ENCODE measurements around the gene TPI1. TPM values are rescaled to one million over a fixed set of nuclear protein-coding genes. Genes with fewer than 3 reads are reported as not detected.

TPI1 gene
- total RNA-seq, 4 donors from 2014 or later: 189 to 346 (median 282) TPM

GRCh38 chr12:6828781-6829535 lies 38.4 kb upstream of the TPI1 start:
- H3K27ac ChIP-seq: peak overlapping the region; percentile 73 to 95 (median 86)
- peak in 1 of 2 donors; percentile 34 for TF ChIP-seq EP300 (IDR thresholded peaks at IDR 0.05)
- TF ChIP-seq POLR2A (IDR thresholded peaks at IDR 0.05): peak in 1 of 2 donors; percentile 24
- no peak for TF ChIP-seq CTCF (IDR thresholded peaks at IDR 0.05)
- H3K4me1 ChIP-seq: peaks cover 0 to 42% (median 7%) of the 10 kb centered on the region in 4 donors
- H3K9me3 ChIP-seq: no peaks in the 10 kb centered on the region
- peak overlapping the region; percentile 57 to 92 (median 75) for H3K4me3 ChIP-seq
- DNase-seq (ENCODE audit: low spot score in 2 of 2): no peak
- WGBS, 2 donors: 0 to 1% methylated on average over 37 to 46 of the region's 71 CpGs
- H3K36me3 ChIP-seq: peaks cover 0 to 39% (median 0%) of the 10 kb centered on the region in 3 donors
- peaks cover 0 to 10% of the 10 kb centered on the region in 2 donors for H3K27me3 ChIP-seq

GRCh38 chr12:6829536-6830220 lies 37.7 kb upstream of the TPI1 start:
- H3K27ac ChIP-seq: peak overlapping the region; percentile 73 to 95 (median 86)
- peak overlapping the region; percentile 57 to 92 (median 75) for H3K4me3 ChIP-seq
- 40 to 52% methylated on average over 19 of the region's 19 CpGs for WGBS, 2 donors
- peaks cover 0 to 6% of the 10 kb centered on the region in 2 donors for H3K27me3 ChIP-seq
- TF ChIP-seq POLR2A (IDR thresholded peaks at IDR 0.05): no peak
- peaks cover 0 to 42% (median 7%) of the 10 kb centered on the region in 4 donors for H3K4me1 ChIP-seq
- no peak for DNase-seq (ENCODE audit: low spot score in 2 of 2)
- no peaks in the 10 kb centered on the region for H3K9me3 ChIP-seq
- H3K36me3 ChIP-seq: peaks cover 0 to 46% (median 0%) of the 10 kb centered on the region in 3 donors

GRCh38 chr12:6830286-6830890 lies 36.9 kb upstream of the TPI1 start:
- peak overlapping the region in 2 of 4 donors; percentile 90 to 95 for H3K27ac ChIP-seq
- peaks cover 0 to 37% (median 6%) of the 10 kb centered on the region in 4 donors for H3K4me1 ChIP-seq

GRCh38 chr12:6830999-6831398 lies 36.3 kb upstream of the TPI1 start:
- no peak for DNase-seq (ENCODE audit: low spot score in 2 of 2)

More at GRCh38 chr12:6830286-6830890, 36.9 kb upstream of the TPI1 start:
- Histone ChIP-seq H3K27me3 (peaks cover 0 to under 1% of the 10 kb centered on the region in 2 donors), H3K36me3 (peaks cover 0 to 50% (median 0%) of the 10 kb centered on the region in 3 donors), H3K9me3 (no peaks in the 10 kb centered on the region), H3K4me3 (no peak overlapping the region)
- TF ChIP-seq POLR2A (IDR thresholded peaks at IDR 0.05): no peak
- no peak for TF ChIP-seq CTCF (IDR thresholded peaks at IDR 0.05)
- TF ChIP-seq EP300 (IDR thresholded peaks at IDR 0.05): no peak
- no peak for DNase-seq (ENCODE audit: low spot score in 2 of 2)
- 84 to 85% methylated on average over 11 of the region's 11 CpGs for WGBS, 2 donors

More at GRCh38 chr12:6830999-6831398, 36.3 kb upstream of the TPI1 start:
- H3K4me3 ChIP-seq: no peak overlapping the region
- H3K27me3 ChIP-seq: no peaks in the 10 kb centered on the region
- H3K27ac ChIP-seq: no peak overlapping the region
- WGBS, 2 donors: 76 to 82% methylated on average over 6 of the region's 6 CpGs
- no peaks in the 10 kb centered on the region for H3K9me3 ChIP-seq
- peaks cover 0 to 50% (median 0%) of the 10 kb centered on the region in 3 donors for H3K36me3 ChIP-seq
- no peak for TF ChIP-seq EP300 (IDR thresholded peaks at IDR 0.05)
- TF ChIP-seq POLR2A (IDR thresholded peaks at IDR 0.05): no peak
- TF ChIP-seq CTCF (IDR thresholded peaks at IDR 0.05): no peak
- peaks cover 0 to 31% (median 6%) of the 10 kb centered on the region in 4 donors for H3K4me1 ChIP-seq
